Trophoblast cell (in vitro differentiated cells and primary cell): ENCODE measurements around the gene CCDC30.
"Not testable (repeated sequence)": the region's sequence is repeated elsewhere in the genome, so short reads cannot be mapped to it uniquely, and the experiment has no call there.

Experiments used
- DNase-seq, 2 donors: peaks; one replicate each; pipeline ENCODE4 v3.0.0-alpha.2; 2016
- H2AFZ ChIP-seq: 2 replicates; pipeline ENCODE4 v1.6.1; 2013; ENCODE audit warnings: low read length, moderate library complexity, mild to moderate bottlenecking; ENCODE audit not compliant: insufficient read depth, poor library complexity
- H2AK5ac ChIP-seq: 2 replicates; pipeline ENCODE4 v1.6.1; 2013; ENCODE audit warnings: mild to moderate bottlenecking, low read length
- H2BK120ac ChIP-seq: 2 replicates; pipeline ENCODE4 v1.6.1; 2013; ENCODE audit warnings: low read length, mild to moderate bottlenecking, moderate library complexity; ENCODE audit not compliant: insufficient read depth, poor library complexity
- H2BK12ac ChIP-seq: 2 replicates; pipeline ENCODE4 v1.6.1; 2013; ENCODE audit warnings: mild to moderate bottlenecking, low read length, moderate library complexity
- H2BK5ac ChIP-seq: 2 replicates; pipeline ENCODE4 v1.6.1; 2013; ENCODE audit warnings: low read length, low read depth, moderate library complexity, mild to moderate bottlenecking; ENCODE audit not compliant: poor library complexity
- H3K14ac ChIP-seq: 2 replicates; pipeline ENCODE4 v1.6.1; 2013; ENCODE audit warnings: mild to moderate bottlenecking, low read length
- H3K18ac ChIP-seq: 2 replicates; pipeline ENCODE4 v1.6.1; 2013; ENCODE audit warnings: mild to moderate bottlenecking, low read length
- H3K23ac ChIP-seq: 2 replicates; pipeline ENCODE4 v1.6.1; 2013; ENCODE audit warnings: low read length
- H3K27ac ChIP-seq: 2 replicates; pipeline ENCODE4 v1.5.1; 2013; ENCODE audit warnings: low read depth, mild to moderate bottlenecking, inconsistent platforms, low read length, moderate library complexity
- H3K27me3 ChIP-seq: 2 replicates; pipeline ENCODE4 v1.6.1; 2013; ENCODE audit warnings: inconsistent platforms, mild to moderate bottlenecking, low read length, moderate library complexity; ENCODE audit not compliant: insufficient read depth
- H3K36me3 ChIP-seq, 2 experiments: 1 replicate in 1 of 2; 2 replicates in 1 of 2; pipeline ENCODE4 v1.6.1; 2013; ENCODE audit warnings: low read length in 2 of 2, mild to moderate bottlenecking in 2 of 2, moderate library complexity in 1 of 2; ENCODE audit not compliant: insufficient read depth in 2 of 2, control insufficient read depth in 1 of 2
- H3K4ac ChIP-seq: 2 replicates; pipeline ENCODE4 v1.6.1; 2013; ENCODE audit warnings: low read depth, mild to moderate bottlenecking, low read length, moderate library complexity
- H3K4me1 ChIP-seq, 2 experiments: 1 replicate in 1 of 2; 2 replicates in 1 of 2; pipeline ENCODE4 v1.6.1; 2013; ENCODE audit warnings: low read length in 2 of 2, mild to moderate bottlenecking in 2 of 2, moderate library complexity in 1 of 2; ENCODE audit not compliant: insufficient read depth in 2 of 2, control insufficient read depth in 1 of 2
- H3K4me2 ChIP-seq: 2 replicates; pipeline ENCODE4 v1.6.1; 2013; ENCODE audit warnings: inconsistent platforms, mild to moderate bottlenecking, low read length, moderate library complexity
- H3K4me3 ChIP-seq: 2 replicates; pipeline ENCODE4 v1.5.1; 2013; ENCODE audit warnings: mild to moderate bottlenecking, low read depth, low read length, inconsistent platforms
- H3K79me1 ChIP-seq: one replicate; pipeline ENCODE4 v1.6.1; 2013; ENCODE audit warnings: low read length
- H3K79me2 ChIP-seq: 2 replicates; pipeline ENCODE4 v1.6.1; 2013; ENCODE audit warnings: low read length, mild to moderate bottlenecking; ENCODE audit not compliant: control insufficient read depth, insufficient read depth, poor library complexity
- H3K9ac ChIP-seq: 2 replicates; pipeline ENCODE4 v1.6.1; 2013; ENCODE audit warnings: mild to moderate bottlenecking, low read length
- H3K9me3 ChIP-seq: 2 replicates; pipeline ENCODE4 v1.6.1; 2013; ENCODE audit warnings: low read depth, mild to moderate bottlenecking, control low read depth, inconsistent platforms, low read length; ENCODE audit not compliant: insufficient read depth
- H4K12ac ChIP-seq: 2 replicates; pipeline ENCODE4 v1.6.1; 2013; ENCODE audit warnings: low read depth, mild to moderate bottlenecking, low read length, moderate library complexity
- H4K8ac ChIP-seq: 2 replicates; pipeline ENCODE4 v1.6.1; 2013; ENCODE audit warnings: low read depth, mild to moderate bottlenecking, low read length, moderate library complexity
- H4K91ac ChIP-seq: one replicate; pipeline ENCODE4 v1.6.1; 2013; ENCODE audit warnings: low read depth, mild to moderate bottlenecking, low read length, moderate library complexity
- WGBS: extraction: QIAGEN DNeasy Blood & Tissue Kit; methylation state at CpG from one replicate; pipeline ENCODE4 v1.1.7; 2013; ENCODE audit warnings: missing lambda C conversion rate; ENCODE audit not compliant: insufficient read length, insufficient coverage; ENCODE audit errors: extremely low coverage; 5-methylcytosine and 5-hydroxymethylcytosine counted together

The CCDC30 gene

GRCh38 chr1:42680921-42681683 is 218.0 kb downstream of the CCDC30 start:
- no peak overlapping the region for H4K12ac ChIP-seq
- peaks cover 17% of the 10 kb centered on the region for H3K79me2 ChIP-seq
- H3K9me3 ChIP-seq, result no peaks in the 10 kb centered on the region
- WGBS, result no CpG with 5 or more reads among the region's 18 CpGs
- peaks cover 1 to 3% of the 10 kb centered on the region in 2 experiments for H3K36me3 ChIP-seq
- no peak overlapping the region for H3K14ac ChIP-seq
- H2BK5ac ChIP-seq, result no peak overlapping the region
- H3K27me3 ChIP-seq, result no peaks in the 10 kb centered on the region
- no peak overlapping the region for H2AFZ ChIP-seq
- peaks cover 6 to 9% of the 10 kb centered on the region in 2 experiments for H3K4me1 ChIP-seq
- no peak overlapping the region for H3K4me3 ChIP-seq
- peaks cover 5% of the 10 kb centered on the region for H3K79me1 ChIP-seq
- H3K18ac ChIP-seq, result no peak overlapping the region
- peak in 1 of 2 donors; percentile 42 for DNase-seq
- H3K4me2 ChIP-seq, result peak overlapping the region; percentile 83
- H2BK120ac ChIP-seq, result no peak overlapping the region
- no peak overlapping the region for H2AK5ac ChIP-seq
- no peak overlapping the region for H3K23ac ChIP-seq
- no peak overlapping the region for H4K91ac ChIP-seq
- H3K4ac ChIP-seq, result no peak overlapping the region
- H4K8ac ChIP-seq, result peak overlapping the region; percentile 73
- no peak overlapping the region for H3K9ac ChIP-seq
- H3K27ac ChIP-seq, result no peak overlapping the region
- H2BK12ac ChIP-seq, result no peak overlapping the region

DNA sequence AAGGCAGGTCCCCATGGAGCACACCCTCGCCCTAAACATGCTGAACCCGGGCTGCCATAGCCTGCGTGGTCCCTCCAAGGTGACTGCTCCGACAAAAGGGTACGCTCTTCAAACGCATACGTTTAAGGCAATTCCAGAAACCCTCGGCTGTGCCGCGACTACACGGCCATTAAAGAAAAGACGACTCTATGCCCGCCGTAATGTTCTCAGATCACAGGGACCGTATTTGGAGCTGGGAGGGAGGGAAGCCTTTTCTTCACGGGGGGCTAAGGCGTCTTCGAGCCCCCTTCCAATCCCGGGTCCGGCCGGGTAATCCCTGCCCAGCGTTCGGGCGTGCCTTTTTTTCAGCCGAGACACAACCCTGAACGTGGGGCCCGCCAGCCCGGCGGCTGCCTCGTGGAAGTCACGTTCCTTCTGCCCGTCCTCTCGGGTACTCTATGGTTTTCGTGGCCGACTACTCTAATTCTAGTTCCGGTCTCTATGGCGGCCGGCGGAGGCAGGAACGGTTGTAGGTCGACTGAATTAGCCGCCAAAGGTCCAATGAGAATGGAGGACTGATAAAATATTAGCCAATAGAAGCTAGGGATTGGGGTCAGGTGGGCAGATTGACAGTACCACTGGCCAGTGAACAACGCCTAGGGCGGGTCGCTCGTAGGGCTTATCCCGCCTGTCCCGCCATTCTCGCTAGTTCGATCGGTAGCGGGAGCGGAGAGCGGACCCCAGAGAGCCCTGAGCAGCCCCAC is 218.8 kb downstream of the CCDC30 start, which contains the start of gene YBX1:
TSS of gene YBX1 (plus strand) at position 678 of the 743 bp plus-strand sequence. CDS start 148 bp downstream, outside the sequence.
- peak within 1 kb of the TSS; percentile 85 for H2AFZ ChIP-seq
- peak within 1 kb of the TSS; percentile 98 for H3K4me3 ChIP-seq
- no peaks in the 10 kb centered on the region for H3K9me3 ChIP-seq
- no peak within 1 kb of the TSS for H3K23ac ChIP-seq
- H4K91ac ChIP-seq, result peak within 1 kb of the TSS; percentile 85
- peak within 1 kb of the TSS; percentile 75 for H3K27ac ChIP-seq
- peak within 1 kb of the TSS; percentile 68 for H2AK5ac ChIP-seq
- peaks cover 19% of the 10 kb centered on the region for H3K79me2 ChIP-seq
- peak within 1 kb of the TSS; percentile 67 for H2BK5ac ChIP-seq
- H3K18ac ChIP-seq, result peak within 1 kb of the TSS; percentile 79
- peaks cover 1 to 3% of the 10 kb centered on the region in 2 experiments for H3K36me3 ChIP-seq
- peak within 1 kb of the TSS; percentile 85 for H3K9ac ChIP-seq
- peak; percentile 98 to 99 for DNase-seq
- H3K27me3 ChIP-seq, result no peaks in the 10 kb centered on the region
- H3K14ac ChIP-seq, result peak within 1 kb of the TSS; percentile 84
- WGBS, result no CpG with 5 or more reads among the region's 54 CpGs
- H2BK120ac ChIP-seq, result peak within 1 kb of the TSS; percentile 49
- H4K12ac ChIP-seq, result peak within 1 kb of the TSS; percentile 79
- peak within 1 kb of the TSS; percentile 91 for H3K4ac ChIP-seq
- peak within 1 kb of the TSS; percentile 96 for H4K8ac ChIP-seq
- H3K4me2 ChIP-seq, result peak within 1 kb of the TSS; percentile 83
- peaks cover 5% of the 10 kb centered on the region for H3K79me1 ChIP-seq
- H3K4me1 ChIP-seq, result peaks cover 6 to 9% of the 10 kb centered on the region in 2 experiments
- no peak within 1 kb of the TSS for H2BK12ac ChIP-seq

GRCh38 chr1:42682484-42682738 is 219.3 kb downstream of the CCDC30 start:
- WGBS, result no CpG with 5 or more reads among the region's 33 CpGs
- H3K36me3 ChIP-seq, H4K8ac ChIP-seq: not testable (repeated sequence)

DNA sequence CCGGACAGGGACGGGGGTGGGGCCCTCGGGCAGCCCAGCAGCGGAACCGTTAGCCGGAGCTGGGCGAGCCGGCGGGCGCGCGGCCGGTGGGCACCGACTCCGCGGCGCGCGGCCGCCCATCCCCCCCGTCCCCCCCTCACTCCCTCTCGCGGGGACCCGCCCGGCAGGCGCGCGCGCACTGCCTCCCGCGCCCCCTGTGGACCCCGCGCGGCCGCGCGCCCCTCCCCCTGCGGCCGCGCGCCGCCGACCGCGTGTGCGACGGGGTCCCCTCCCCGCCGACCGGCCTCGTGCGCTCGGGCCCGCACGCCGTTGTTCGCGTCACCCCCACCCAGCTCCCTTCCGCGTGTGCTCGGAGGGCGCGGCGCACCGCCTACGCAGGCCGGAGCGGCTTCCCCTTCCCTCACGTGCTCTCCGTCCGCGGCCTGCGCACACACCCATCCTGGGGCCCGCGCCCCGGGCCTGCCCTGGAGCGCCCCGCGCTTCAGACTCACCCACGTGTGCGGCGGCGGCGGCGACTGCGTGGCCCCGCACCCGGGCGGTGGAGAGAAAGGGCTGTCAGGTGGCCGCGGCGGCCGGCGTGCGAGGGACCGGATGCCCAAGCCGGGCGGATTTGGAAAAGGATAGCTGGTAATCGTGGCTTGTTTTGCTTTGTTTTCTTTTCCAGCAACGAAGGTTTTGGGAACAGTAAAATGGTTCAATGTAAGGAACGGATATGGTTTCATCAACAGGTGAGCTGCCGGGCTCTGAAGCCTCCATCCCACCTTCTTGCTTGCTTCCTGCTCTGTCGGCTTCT is 219.8 kb downstream of the CCDC30 start:
- H3K14ac ChIP-seq, result peak overlapping the region; percentile 29
- H3K36me3 ChIP-seq, result peaks cover 3 to 4% of the 10 kb centered on the region in 2 experiments
- no peak overlapping the region for H4K12ac ChIP-seq
- peak overlapping the region; percentile 98 for H3K4me3 ChIP-seq
- peak overlapping the region; percentile 60 for H2BK5ac ChIP-seq
- peak overlapping the region; percentile 79 for H3K4me2 ChIP-seq
- H3K4me1 ChIP-seq, result peaks cover 6 to 9% of the 10 kb centered on the region in 2 experiments
- DNase-seq, result peak; percentile 70 to 74
- peaks cover 5% of the 10 kb centered on the region for H3K79me1 ChIP-seq
- H2BK12ac ChIP-seq, result no peak overlapping the region
- no peak overlapping the region for H2AFZ ChIP-seq
- no CpG with 5 or more reads among the region's 103 CpGs for WGBS
- H4K91ac ChIP-seq, result peak overlapping the region; percentile 84
- H3K4ac ChIP-seq, result peak overlapping the region; percentile 91
- H3K18ac ChIP-seq, result peak overlapping the region; percentile 1
- no peak overlapping the region for H3K23ac ChIP-seq
- H3K9me3 ChIP-seq, result no peaks in the 10 kb centered on the region
- H3K9ac ChIP-seq, result peak overlapping the region; percentile 85
- peak overlapping the region; percentile 68 for H2AK5ac ChIP-seq
- H4K8ac ChIP-seq, result peak overlapping the region; percentile 11
- H3K27ac ChIP-seq, result peak overlapping the region; percentile 16
- no peak overlapping the region for H2BK120ac ChIP-seq
- H3K27me3 ChIP-seq, result no peaks in the 10 kb centered on the region
- H3K79me2 ChIP-seq, result peaks cover 19% of the 10 kb centered on the region

More at GRCh38 chr1:42682484-42682738, 219.3 kb downstream of the CCDC30 start:
- peak overlapping the region; percentile 68 for H2AK5ac ChIP-seq
- H3K4me2 ChIP-seq, result peak overlapping the region; percentile 34
- H2BK120ac ChIP-seq, H2AFZ ChIP-seq, H3K9me3 ChIP-seq, H3K14ac ChIP-seq, H4K12ac ChIP-seq, H3K9ac ChIP-seq, H3K23ac ChIP-seq, DNase-seq, H3K27me3 ChIP-seq, H3K79me1 ChIP-seq, H3K18ac ChIP-seq, H2BK12ac ChIP-seq, H3K4me1 ChIP-seq: not testable (repeated sequence)
- H3K4ac ChIP-seq, result peak overlapping the region; percentile 91
- peak overlapping the region; percentile 60 for H2BK5ac ChIP-seq
- peak overlapping the region; percentile 98 for H3K4me3 ChIP-seq
- H3K27ac ChIP-seq, result peak overlapping the region; percentile 16
- peaks cover 19% of the 10 kb centered on the region for H3K79me2 ChIP-seq
- H4K91ac ChIP-seq, result peak overlapping the region; percentile 84
